ENCODE measurements around the gene ATF4. TPM values are rescaled to one million over a fixed set of nuclear protein-coding genes. Genes with fewer than 3 reads are reported as not detected.

The ATF4 gene
- total and polyA plus RNA-seq, 2 donors from 2014 or later: 261 to 293 TPM

- Histone ChIP-seq H3K27ac (ENCODE audit: low read depth in 2 of 2, low read length in 2 of 2) (no peak overlapping the region), H3K4me3 (ENCODE audit: low read length in 3 of 3) (no peak overlapping the region), H3K9ac (ENCODE audit: low read length in 3 of 3) (no peak overlapping the region), H3K9me3 (ENCODE audit: control insufficient read depth in 2 of 3, insufficient read depth in 1 of 3, low read length in 3 of 3) (peaks cover 0 to 2% (median 0%) of the 10 kb centered on the region in 3 donors), H3K27me3 (ENCODE audit: control insufficient read depth, insufficient read depth, low read length) (no peaks in the 10 kb centered on the region), H3K36me3 (ENCODE audit: control insufficient read depth in 2 of 3, insufficient read depth in 3 of 3, low read length in 3 of 3) (peaks cover 0 to 3% (median 0%) of the 10 kb centered on the region in 3 donors), H3K4me1 (ENCODE audit: control insufficient read depth in 2 of 3, insufficient read depth in 2 of 3, low read depth in 1 of 3, low read length in 3 of 3) (no peaks in the 10 kb centered on the region)
- FAIRE-seq: no peak
- DNase-seq: no peak
- intact Hi-C loops (cut with DNase I): no loop called here
- TF ChIP-seq CTCF (IDR thresholded peaks at IDR 0.05; ENCODE audit: borderline replicate concordance, extremely low read depth, insufficient read depth): no peak
Measured at GRCh38 chr22:39563571-39564428, 43.4 kb downstream of the ATF4 start.

DNA sequence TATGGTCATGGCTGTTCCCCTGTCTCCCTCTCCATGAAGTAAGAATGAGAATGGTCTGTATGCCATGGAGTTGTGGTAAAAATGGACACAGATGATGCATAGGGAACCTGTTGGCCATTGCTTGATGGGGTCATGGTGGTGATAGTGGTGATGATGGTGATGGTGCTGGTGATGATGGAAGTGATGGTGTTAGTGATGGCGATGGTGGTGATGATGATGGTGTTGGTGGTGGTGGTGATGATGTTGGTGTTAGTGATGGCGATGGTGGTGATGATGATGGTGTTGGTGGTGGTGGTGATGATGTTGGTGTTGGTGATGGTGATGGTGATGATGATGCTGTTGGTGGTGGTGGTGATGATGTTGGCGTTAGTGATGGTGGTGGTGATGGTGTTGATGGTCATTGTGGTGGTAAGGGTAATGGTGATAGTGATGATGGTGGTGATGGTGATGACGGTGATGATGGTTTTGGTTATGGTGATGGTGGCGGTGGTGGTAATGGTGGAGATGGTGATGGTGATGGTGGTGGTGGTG is 45.1 kb downstream of the ATF4 start:
- H3K27ac ChIP-seq (ENCODE audit: low read depth in 2 of 2, low read length in 2 of 2): no peak overlapping the region
- H3K36me3 ChIP-seq (ENCODE audit: control insufficient read depth in 2 of 3, insufficient read depth in 3 of 3, low read length in 3 of 3): peaks cover 0 to 3% (median 0%) of the 10 kb centered on the region in 3 donors
- no peak for TF ChIP-seq CTCF (IDR thresholded peaks at IDR 0.05; ENCODE audit: borderline replicate concordance, extremely low read depth, insufficient read depth)
- peak overlapping the region in 1 of 3 donors; percentile 13 for H3K4me3 ChIP-seq (ENCODE audit: low read length in 3 of 3)
- H3K9me3 ChIP-seq (ENCODE audit: control insufficient read depth in 2 of 3, insufficient read depth in 1 of 3, low read length in 3 of 3): peaks cover 0 to 2% (median 0%) of the 10 kb centered on the region in 3 donors
- no peak for FAIRE-seq
- no peak overlapping the region for H3K9ac ChIP-seq (ENCODE audit: low read length in 3 of 3)
- no peaks in the 10 kb centered on the region for H3K4me1 ChIP-seq (ENCODE audit: control insufficient read depth in 2 of 3, insufficient read depth in 2 of 3, low read depth in 1 of 3, low read length in 3 of 3)
- intact Hi-C loops (cut with DNase I): no loop called here
- DNase-seq: no peak
- no peaks in the 10 kb centered on the region for H3K27me3 ChIP-seq (ENCODE audit: control insufficient read depth, insufficient read depth, low read length)

GRCh38 chr22:39567135-39567946 is 47.0 kb downstream of the ATF4 start:
- no peak overlapping the region for H3K4me3 ChIP-seq (ENCODE audit: low read length in 3 of 3)
- DNase-seq: peak in 1 of 5 donors; percentile 17
- no peaks in the 10 kb centered on the region for H3K27me3 ChIP-seq (ENCODE audit: control insufficient read depth, insufficient read depth, low read length)
- no peak overlapping the region for H3K9ac ChIP-seq (ENCODE audit: low read length in 3 of 3)
- H3K36me3 ChIP-seq (ENCODE audit: control insufficient read depth in 2 of 3, insufficient read depth in 3 of 3, low read length in 3 of 3): peaks cover 0 to 3% (median 0%) of the 10 kb centered on the region in 3 donors
- intact Hi-C loops (cut with DNase I): no loop called here
- no peaks in the 10 kb centered on the region for H3K4me1 ChIP-seq (ENCODE audit: control insufficient read depth in 2 of 3, insufficient read depth in 2 of 3, low read depth in 1 of 3, low read length in 3 of 3)
- no peak for TF ChIP-seq CTCF (IDR thresholded peaks at IDR 0.05; ENCODE audit: borderline replicate concordance, extremely low read depth, insufficient read depth)
- peaks cover 0 to 2% (median 0%) of the 10 kb centered on the region in 3 donors for H3K9me3 ChIP-seq (ENCODE audit: control insufficient read depth in 2 of 3, insufficient read depth in 1 of 3, low read length in 3 of 3)
- FAIRE-seq: no peak
- no peak overlapping the region for H3K27ac ChIP-seq (ENCODE audit: low read depth in 2 of 2, low read length in 2 of 2)
